Measurements from ENCODE around the gene ANGPTL4.
A peak's percentile ranks its signal among the peaks of the same experiment; 100 is the strongest.

Gene ANGPTL4

DNA sequence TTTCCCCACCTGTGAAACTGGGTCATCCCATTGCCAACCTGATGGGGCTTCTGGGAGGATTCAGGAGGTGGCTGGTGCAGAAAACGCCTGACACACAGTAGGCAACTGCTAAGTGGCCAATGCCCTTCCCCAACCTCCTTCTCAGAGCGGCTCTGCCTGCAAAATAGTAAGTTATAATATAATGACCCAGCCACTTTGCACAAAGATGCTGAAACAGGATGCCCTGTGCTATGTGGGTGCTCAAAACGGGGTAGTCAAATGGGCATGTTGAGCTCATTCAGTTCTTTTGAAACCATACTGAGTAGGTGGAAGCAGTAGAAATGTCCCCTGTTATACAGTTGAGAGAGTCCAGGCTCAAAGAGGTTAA is 49.7 kb downstream of the ANGPTL4 start:
- no peak for DNase-seq (ENCODE audit: low spot score)

DNA sequence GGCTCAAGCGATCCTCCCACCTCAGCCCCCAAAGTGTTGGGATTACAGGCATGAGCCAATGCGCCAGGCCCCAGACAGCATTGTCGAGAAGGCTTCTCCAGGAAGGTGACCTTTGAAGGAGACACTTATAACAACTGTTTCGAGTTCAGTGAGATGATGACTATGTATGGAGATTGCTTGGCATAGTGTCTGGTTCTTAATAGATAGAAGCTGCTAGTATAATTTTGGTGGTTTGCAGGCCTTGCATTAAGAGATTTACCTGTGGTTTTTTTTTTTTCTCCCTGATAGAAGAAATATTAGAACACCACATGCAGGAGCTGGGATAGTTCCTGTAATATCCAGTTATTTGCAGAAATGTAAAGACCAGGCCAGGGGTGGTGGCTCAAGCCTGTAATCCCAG is 52.8 kb downstream of the ANGPTL4 start:
- DNase-seq (ENCODE audit: low spot score) = no peak

DNA sequence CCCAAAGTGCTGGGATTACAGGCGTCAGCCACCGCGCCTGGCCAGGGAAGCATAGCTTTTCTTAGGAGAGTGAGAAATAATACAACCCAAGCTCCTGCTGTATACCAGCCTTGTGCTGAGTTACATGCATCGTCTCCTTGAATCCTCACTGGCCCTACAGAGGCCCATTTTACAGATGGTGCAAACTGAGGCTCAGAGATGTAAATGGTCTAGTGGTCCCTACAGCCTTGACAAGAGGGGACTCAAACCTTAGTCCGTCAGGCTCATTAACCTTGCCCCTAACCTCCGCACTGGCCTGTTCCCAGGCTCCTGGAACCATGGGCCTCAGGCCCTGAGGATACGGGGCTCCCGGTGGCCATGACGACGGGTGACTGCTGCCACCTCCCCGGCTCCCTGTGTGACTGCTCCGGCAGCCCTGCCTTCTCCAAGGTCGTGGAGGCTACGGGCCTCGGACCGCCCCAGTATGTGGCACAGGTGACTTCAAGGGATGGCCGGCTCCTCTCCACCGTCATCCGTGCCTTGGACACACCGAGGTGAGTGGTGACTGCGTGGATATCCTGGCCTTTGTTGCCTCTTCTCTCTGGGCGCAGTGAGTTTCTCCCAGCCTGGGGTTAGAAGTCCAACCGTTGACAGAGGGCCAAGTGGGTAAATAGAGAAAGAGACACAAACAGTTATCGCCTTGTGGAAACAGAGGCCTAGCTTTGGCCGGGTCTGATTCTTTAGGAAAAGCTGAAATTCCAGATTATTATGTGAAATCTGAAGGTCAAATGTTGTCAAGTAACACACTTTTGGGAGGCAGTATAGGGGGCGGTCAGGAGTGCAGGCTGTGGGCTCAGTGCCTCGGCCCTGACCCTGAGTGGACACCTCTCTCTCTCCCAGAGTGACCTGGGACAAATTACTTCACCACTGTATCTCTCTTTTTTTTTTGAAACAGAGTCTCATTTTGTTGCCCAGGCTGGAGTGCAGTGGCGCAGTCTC is 57.8 kb downstream of the ANGPTL4 start:
- no peak for DNase-seq (ENCODE audit: low spot score)

DNA sequence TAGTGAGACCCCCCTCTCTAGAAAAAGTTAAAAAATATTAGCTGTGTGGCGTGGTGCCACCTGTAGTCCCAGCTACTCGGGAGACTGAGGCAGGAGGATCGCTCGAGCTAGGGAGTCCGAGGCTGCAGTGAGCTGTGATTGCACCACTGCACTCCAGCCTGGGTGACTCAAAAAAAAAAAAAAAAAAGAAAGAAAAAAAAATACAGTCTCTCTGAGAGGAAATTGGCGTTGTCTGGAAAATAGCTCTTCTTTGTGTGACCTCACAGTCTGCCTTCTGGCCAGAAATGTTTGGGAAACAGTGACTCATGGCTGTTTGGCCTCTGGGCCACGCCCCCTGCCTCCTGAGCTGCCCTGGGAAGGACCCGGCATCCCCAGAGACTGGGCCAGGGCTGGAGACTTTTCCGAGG is 59.9 kb downstream of the ANGPTL4 start:
- DNase-seq (ENCODE audit: low spot score) = peak; percentile 71

All from HuH-7.5 (cell line).